ENCODE data around the gene ROPN1. TPM values are rescaled to one million over a fixed set of nuclear protein-coding genes. Genes with fewer than 3 reads are reported as not detected.

ROPN1 gene
- total and polyA plus RNA-seq, 10 donors, result 0.06 TPM; not detected in 9

DNA sequence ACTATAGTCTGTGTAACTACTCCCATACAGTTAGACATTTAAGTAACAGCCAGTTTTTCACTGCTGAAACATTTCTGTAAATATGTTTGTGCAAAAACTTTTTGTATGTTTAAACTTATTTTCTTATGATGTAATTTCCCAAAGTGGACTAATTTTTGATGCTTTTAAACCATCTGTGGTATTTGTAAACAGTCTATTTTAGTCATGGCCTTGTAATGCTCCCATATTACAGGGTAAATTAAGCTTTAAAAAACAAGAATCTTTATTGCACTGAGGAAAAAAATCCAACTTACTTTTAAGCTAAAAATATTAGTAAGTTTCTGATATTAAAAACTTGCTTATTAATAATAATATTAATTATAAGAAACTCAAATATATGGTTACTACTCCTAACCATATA is 44.4 kb downstream of the ROPN1 start:
- intact Hi-C loops (cut with DNase I; ENCODE audit: low total_unique reads), result no loop called here
- Histone ChIP-seq H3K27me3 (replicated peaks in 1 of 7) (no peaks in the 10 kb centered on the region), H3K4me1 (no peaks in the 10 kb centered on the region), H3K4me3 (no peak overlapping the region), H3K9me3 (no peaks in the 10 kb centered on the region), H3K27ac (no peak overlapping the region), H3K36me3 (peaks cover under 1 to 82% (median 33%) of the 10 kb centered on the region in 6 donors)
- no peak for DNase-seq
- no peak for TF ChIP-seq CTCF (IDR thresholded peaks at IDR 0.05 in 8 of 11, conservative IDR thresholded peaks at IDR 0.05 in 3 of 11)
- no peak for TF ChIP-seq POLR2AphosphoS5 (IDR thresholded peaks at IDR 0.05)
- no peak for TF ChIP-seq POLR2A (IDR thresholded peaks at IDR 0.05)

DNA sequence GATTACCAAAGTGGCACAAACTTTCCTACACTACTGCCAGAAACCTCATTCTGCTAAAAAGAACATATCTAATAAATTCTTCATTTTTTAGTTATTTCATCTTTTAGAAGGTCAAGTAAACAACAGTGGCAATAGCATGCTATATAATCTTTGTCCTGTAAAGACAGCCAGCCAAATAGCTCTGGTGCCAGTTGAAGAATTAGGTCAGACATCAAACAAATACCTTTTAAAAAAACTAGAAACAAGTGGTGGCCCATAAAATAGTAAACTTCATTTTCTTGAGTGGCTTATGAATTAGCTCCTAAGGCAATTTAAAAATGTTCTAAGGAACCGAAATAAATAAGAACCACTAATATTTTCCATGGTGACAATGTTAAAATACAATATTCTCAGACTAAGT is 50.4 kb downstream of the ROPN1 start:
- no peak for TF ChIP-seq POLR2AphosphoS5 (IDR thresholded peaks at IDR 0.05)
- TF ChIP-seq POLR2A (IDR thresholded peaks at IDR 0.05), result no peak
- TF ChIP-seq CTCF (IDR thresholded peaks at IDR 0.05 in 8 of 11, conservative IDR thresholded peaks at IDR 0.05 in 3 of 11), result no peak
- H3K4me3 ChIP-seq, result no peak overlapping the region
- H3K4me1 ChIP-seq, result no peaks in the 10 kb centered on the region
- no peak overlapping the region for H3K27ac ChIP-seq
- intact Hi-C loops (cut with DNase I; ENCODE audit: low total_unique reads), result no loop called here
- H3K9me3 ChIP-seq, result no peaks in the 10 kb centered on the region
- WGBS, 5 donors, result 88 to 99% (median 94%) methylated on average over 1 of the region's 1 CpG
- H3K36me3 ChIP-seq, result peaks cover under 1 to 47% (median 20%) of the 10 kb centered on the region in 6 donors
- no peak for DNase-seq
- no peaks in the 10 kb centered on the region for H3K27me3 ChIP-seq (replicated peaks in 1 of 7)

- intact Hi-C loops (cut with DNase I; ENCODE audit: low total_unique reads), result no loop called here
- no peak overlapping the region for H3K4me3 ChIP-seq
- WGBS, 5 donors, result 54 to 75% (median 61%) methylated on average over 2 of the region's 2 CpGs
- H3K27me3 ChIP-seq (replicated peaks in 1 of 7), result no peaks in the 10 kb centered on the region
- no peak for DNase-seq
- no peaks in the 10 kb centered on the region for H3K9me3 ChIP-seq
- H3K27ac ChIP-seq, result no peak overlapping the region
- TF ChIP-seq CTCF (IDR thresholded peaks at IDR 0.05 in 8 of 11, conservative IDR thresholded peaks at IDR 0.05 in 3 of 11) (peak in 4 of 11 experiments; percentile 7 to 19 (median 13)), POLR2AphosphoS5 (IDR thresholded peaks at IDR 0.05) (no peak)
- peaks cover 0 to 43% (median 19%) of the 10 kb centered on the region in 6 donors for H3K36me3 ChIP-seq
- no peaks in the 10 kb centered on the region for H3K4me1 ChIP-seq
These were observed 50.8 kb downstream of the ROPN1 start for GRCh38 chr3:123941121-123941520.

DNA sequence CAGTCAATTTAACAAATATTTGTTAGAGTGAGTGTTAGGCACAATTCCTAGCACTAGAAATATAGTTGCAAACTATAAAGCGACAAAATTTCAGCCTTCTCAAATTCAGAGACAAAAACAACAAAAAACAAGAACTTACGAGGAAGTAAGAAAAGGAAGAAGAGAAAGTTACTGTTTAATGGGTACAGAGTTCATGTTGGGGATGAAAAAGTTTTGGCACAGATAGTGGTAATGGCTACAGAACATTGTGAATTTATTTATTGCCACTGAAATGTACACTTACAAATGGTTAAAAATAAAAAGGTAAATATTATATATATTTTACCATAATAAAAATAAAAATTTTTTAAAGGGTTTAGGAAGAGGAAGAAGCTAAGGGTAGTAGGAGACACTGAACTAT is 52.2 kb downstream of the ROPN1 start:
- H3K9me3 ChIP-seq, result no peaks in the 10 kb centered on the region
- H3K4me1 ChIP-seq, result no peaks in the 10 kb centered on the region
- no peak for DNase-seq
- TF ChIP-seq POLR2A (IDR thresholded peaks at IDR 0.05) (no peak), CTCF (IDR thresholded peaks at IDR 0.05 in 8 of 11, conservative IDR thresholded peaks at IDR 0.05 in 3 of 11) (no peak), POLR2AphosphoS5 (IDR thresholded peaks at IDR 0.05) (no peak)
- no peaks in the 10 kb centered on the region for H3K27me3 ChIP-seq (replicated peaks in 1 of 7)
- H3K27ac ChIP-seq, result no peak overlapping the region
- intact Hi-C loops (cut with DNase I; ENCODE audit: low total_unique reads), result no loop called here
- WGBS, 5 donors, result 81 to 91% (median 87%) methylated on average over 2 of the region's 2 CpGs
- H3K4me3 ChIP-seq, result no peak overlapping the region
- H3K36me3 ChIP-seq, result peaks cover 0 to 36% (median 19%) of the 10 kb centered on the region in 6 donors

Measured in spleen (tissue), 11 donors.